GM12864 (cell line): ENCODE measurements around the gene PAFAH2.

Source experiments
- DNase-seq: peaks from one replicate; pipeline ENCODE4 v3.0.0-alpha.2; 2011; ENCODE audit warnings: low read depth
- H3K4me3 ChIP-seq: 2 replicates; pipeline ENCODE4 v1.5.1; 2011; ENCODE audit warnings: mild to moderate bottlenecking, low read depth, low read length, control low read depth
- CTCF ChIP-seq: IDR thresholded peaks from 2 replicates; pipeline ENCODE4 v1.5.1; 2011; ENCODE audit warnings: low read depth, mild to moderate bottlenecking, moderate library complexity, low read length, control low read depth, inconsistent platforms; ENCODE audit errors: missing control alignments

PAFAH2 gene

GRCh38 chr1:25912076-25912831 lies 85.6 kb downstream of the PAFAH2 start:
- no peak for DNase-seq
- H3K4me3 ChIP-seq = no peak overlapping the region
- TF ChIP-seq CTCF = no peak

GRCh38 chr1:25911162-25911561 lies 86.7 kb downstream of the PAFAH2 start:
- TF ChIP-seq CTCF = no peak
- DNase-seq = no peak
- no peak overlapping the region for H3K4me3 ChIP-seq
